MM.1S (cell line): ENCODE results near the gene TIMP2.

ENCODE experiments used
- DNase-seq: peaks from one replicate; pipeline ENCODE4 v3.0.0-alpha.2; 2015
- H2AFZ ChIP-seq: fragments of 300-600 bp; sonication (generic); 2 replicates; pipeline ENCODE4 v1.6.0; 2016; ENCODE audit warnings: antibody characterized with exemption, low read length
- H3F3A ChIP-seq: fragments of 300-600 bp; sonication (generic); 2 replicates; pipeline ENCODE4 v1.6.1; 2016; ENCODE audit warnings: mild to moderate bottlenecking, antibody characterized with exemption, low read length, moderate library complexity, mixed read lengths; ENCODE audit not compliant: insufficient read depth
- H3K27ac ChIP-seq: fragments of 300-600 bp; sonication (generic); 2 replicates; pipeline ENCODE4 v1.5.1; 2016; ENCODE audit warnings: mild to moderate bottlenecking, low read length
- H3K27me3 ChIP-seq: fragments of 300-600 bp; sonication (generic); replicated peaks from 2 replicates; pipeline ENCODE4 v1.6.0; 2016; ENCODE audit warnings: low read length; ENCODE audit not compliant: insufficient read depth
- H3K36me3 ChIP-seq: fragments of 300-600 bp; sonication (generic); replicated peaks from 2 replicates; pipeline ENCODE4 v1.6.1; 2016; ENCODE audit warnings: mild to moderate bottlenecking, low read length, mixed read lengths; ENCODE audit not compliant: insufficient read depth
- H3K4me1 ChIP-seq: fragments of 300-600 bp; sonication (generic); 2 replicates; pipeline ENCODE4 v1.6.1; 2016; ENCODE audit warnings: low read length, mixed read lengths
- H3K4me2 ChIP-seq: fragments of 300-600 bp; sonication (generic); 2 replicates; pipeline ENCODE4 v1.6.0; 2016; ENCODE audit warnings: low read depth, low read length
- H3K4me3 ChIP-seq: fragments of 300-600 bp; sonication (generic); 2 replicates; pipeline ENCODE4 v1.5.1; 2016; ENCODE audit warnings: low read length, mixed read lengths
- H3K79me2 ChIP-seq: fragments of 300-600 bp; sonication (generic); 2 replicates; pipeline ENCODE4 v1.6.1; 2016; ENCODE audit warnings: mixed run types, low read length, mixed read lengths
- H3K9ac ChIP-seq: fragments of 300-600 bp; sonication (generic); 2 replicates; pipeline ENCODE4 v1.6.1; 2016; ENCODE audit warnings: low read length, mixed read lengths
- H3K9me2 ChIP-seq: fragments of 300-600 bp; sonication (generic); replicated peaks from 2 replicates; pipeline ENCODE4 v1.6.1; 2016; ENCODE audit warnings: mild to moderate bottlenecking, low read length, mixed read lengths; ENCODE audit not compliant: insufficient read depth
- H3K9me3 ChIP-seq: fragments of 300-600 bp; sonication (generic); replicated peaks from 2 replicates; pipeline ENCODE4 v1.6.1; 2016; ENCODE audit warnings: mild to moderate bottlenecking, low read length, mixed read lengths; ENCODE audit not compliant: insufficient read depth
- H4K20me1 ChIP-seq: fragments of 300-600 bp; sonication (generic); 2 replicates; pipeline ENCODE4 v1.6.1; 2016; ENCODE audit warnings: mild to moderate bottlenecking, low read length, moderate library complexity, mixed read lengths; ENCODE audit not compliant: insufficient read depth
- EZH2 ChIP-seq: fragments of 300-600 bp; sonication (generic); optimal IDR thresholded peaks from 2 replicates; pipeline ENCODE3; 2017; ENCODE audit warnings: low read depth, mild to moderate bottlenecking, antibody characterized with exemption, low read length, mixed read lengths
- EZH2phosphoT487 ChIP-seq: fragments of 300-600 bp; sonication (generic); IDR thresholded peaks from 2 replicates; pipeline ENCODE4 v1.6.1; 2018; ENCODE audit warnings: antibody characterized with exemption, low read length
- TF ChIP-seq, protein P1 (sequence below): fragments of 300-600 bp; sonication (generic); IDR thresholded peaks from 2 replicates; pipeline ENCODE4 v1.5.1; 2016; ENCODE audit warnings: antibody characterized with exemption, low read length, mixed read lengths

The TIMP2 gene

DNA sequence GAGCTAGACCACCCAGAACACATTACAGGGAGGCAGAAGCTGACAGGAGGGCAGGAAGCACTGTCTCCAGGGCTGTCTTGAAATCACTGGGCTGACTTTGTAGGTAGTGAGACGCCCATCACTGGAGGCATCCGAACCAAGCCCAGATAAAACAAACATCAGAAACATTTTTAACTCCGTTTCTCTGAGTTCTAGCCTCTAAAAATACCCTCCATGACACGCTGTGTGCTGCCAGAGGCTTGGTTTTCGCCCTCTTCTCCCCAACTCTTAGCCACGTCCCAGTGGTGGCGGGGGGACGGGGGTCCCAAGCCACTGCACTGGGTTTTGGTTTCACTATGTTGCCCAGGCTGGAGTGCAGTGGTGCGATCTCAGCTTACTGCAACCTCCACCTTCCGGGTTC, 23.4 kb downstream of the TIMP2 start:
- H3K27me3 ChIP-seq = no peaks in the 10 kb centered on the region
- peaks cover 10% of the 10 kb centered on the region; the same call in 1 of the 2 replicates for H4K20me1 ChIP-seq
- peaks cover 100% of the 10 kb centered on the region for H3K79me2 ChIP-seq
- H3K27ac ChIP-seq = no peak overlapping the region
- no peaks in the 10 kb centered on the region for H3F3A ChIP-seq
- no peak overlapping the region for H3K9ac ChIP-seq
- no peak overlapping the region for H2AFZ ChIP-seq
- TF ChIP-seq, protein P1, sequence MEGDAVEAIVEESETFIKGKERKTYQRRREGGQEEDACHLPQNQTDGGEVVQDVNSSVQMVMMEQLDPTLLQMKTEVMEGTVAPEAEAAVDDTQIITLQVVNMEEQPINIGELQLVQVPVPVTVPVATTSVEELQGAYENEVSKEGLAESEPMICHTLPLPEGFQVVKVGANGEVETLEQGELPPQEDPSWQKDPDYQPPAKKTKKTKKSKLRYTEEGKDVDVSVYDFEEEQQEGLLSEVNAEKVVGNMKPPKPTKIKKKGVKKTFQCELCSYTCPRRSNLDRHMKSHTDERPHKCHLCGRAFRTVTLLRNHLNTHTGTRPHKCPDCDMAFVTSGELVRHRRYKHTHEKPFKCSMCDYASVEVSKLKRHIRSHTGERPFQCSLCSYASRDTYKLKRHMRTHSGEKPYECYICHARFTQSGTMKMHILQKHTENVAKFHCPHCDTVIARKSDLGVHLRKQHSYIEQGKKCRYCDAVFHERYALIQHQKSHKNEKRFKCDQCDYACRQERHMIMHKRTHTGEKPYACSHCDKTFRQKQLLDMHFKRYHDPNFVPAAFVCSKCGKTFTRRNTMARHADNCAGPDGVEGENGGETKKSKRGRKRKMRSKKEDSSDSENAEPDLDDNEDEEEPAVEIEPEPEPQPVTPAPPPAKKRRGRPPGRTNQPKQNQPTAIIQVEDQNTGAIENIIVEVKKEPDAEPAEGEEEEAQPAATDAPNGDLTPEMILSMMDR = no peak
- TF ChIP-seq EZH2phosphoT487 (no peak), EZH2 (no peak)
- no peaks in the 10 kb centered on the region for H3K9me3 ChIP-seq
- H3K4me2 ChIP-seq = no peak overlapping the region
- H3K9me2 ChIP-seq = no peaks in the 10 kb centered on the region
- no peak for DNase-seq
- peaks cover 4% of the 10 kb centered on the region; the same call in 1 of the 2 replicates for H3K36me3 ChIP-seq
- H3K4me1 ChIP-seq = no peaks in the 10 kb centered on the region
- H3K4me3 ChIP-seq = no peak overlapping the region

DNA sequence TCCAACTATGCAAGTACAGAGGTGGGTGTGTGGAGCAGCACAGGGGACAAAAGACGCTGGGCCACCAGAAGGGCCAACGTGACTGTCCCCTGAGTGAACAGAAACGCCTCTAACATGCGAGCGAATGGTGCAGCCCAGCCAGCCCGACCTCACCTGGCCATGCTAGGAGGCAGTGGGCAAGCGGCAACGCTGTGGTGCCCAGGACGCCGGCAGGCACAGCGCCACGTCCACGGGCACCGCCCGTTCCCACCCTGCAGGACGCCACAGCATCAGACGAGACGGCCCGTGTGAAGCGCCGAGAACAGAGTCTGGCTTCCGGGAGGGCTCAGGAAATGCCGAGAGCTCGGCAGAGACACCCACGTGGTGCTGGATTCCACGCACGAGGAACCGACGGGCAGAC, 24.4 kb downstream of the TIMP2 start:
- H3K4me3 ChIP-seq = no peak overlapping the region
- peaks cover 4% of the 10 kb centered on the region; the same call in 1 of the 2 replicates for H3K36me3 ChIP-seq
- H3K9me2 ChIP-seq = no peaks in the 10 kb centered on the region
- DNase-seq = no peak
- H3F3A ChIP-seq = no peaks in the 10 kb centered on the region
- H3K9me3 ChIP-seq = no peaks in the 10 kb centered on the region
- H3K27me3 ChIP-seq = no peaks in the 10 kb centered on the region
- peaks cover 100% of the 10 kb centered on the region for H3K79me2 ChIP-seq
- no peak overlapping the region for H3K4me2 ChIP-seq
- H2AFZ ChIP-seq = no peak overlapping the region
- no peaks in the 10 kb centered on the region for H3K4me1 ChIP-seq
- H3K9ac ChIP-seq = no peak overlapping the region
- TF ChIP-seq EZH2phosphoT487 (no peak), EZH2 (no peak)
- TF ChIP-seq, protein P1 = no peak
- no peak overlapping the region for H3K27ac ChIP-seq
- peaks cover 10% of the 10 kb centered on the region; the same call in 1 of the 2 replicates for H4K20me1 ChIP-seq

DNA sequence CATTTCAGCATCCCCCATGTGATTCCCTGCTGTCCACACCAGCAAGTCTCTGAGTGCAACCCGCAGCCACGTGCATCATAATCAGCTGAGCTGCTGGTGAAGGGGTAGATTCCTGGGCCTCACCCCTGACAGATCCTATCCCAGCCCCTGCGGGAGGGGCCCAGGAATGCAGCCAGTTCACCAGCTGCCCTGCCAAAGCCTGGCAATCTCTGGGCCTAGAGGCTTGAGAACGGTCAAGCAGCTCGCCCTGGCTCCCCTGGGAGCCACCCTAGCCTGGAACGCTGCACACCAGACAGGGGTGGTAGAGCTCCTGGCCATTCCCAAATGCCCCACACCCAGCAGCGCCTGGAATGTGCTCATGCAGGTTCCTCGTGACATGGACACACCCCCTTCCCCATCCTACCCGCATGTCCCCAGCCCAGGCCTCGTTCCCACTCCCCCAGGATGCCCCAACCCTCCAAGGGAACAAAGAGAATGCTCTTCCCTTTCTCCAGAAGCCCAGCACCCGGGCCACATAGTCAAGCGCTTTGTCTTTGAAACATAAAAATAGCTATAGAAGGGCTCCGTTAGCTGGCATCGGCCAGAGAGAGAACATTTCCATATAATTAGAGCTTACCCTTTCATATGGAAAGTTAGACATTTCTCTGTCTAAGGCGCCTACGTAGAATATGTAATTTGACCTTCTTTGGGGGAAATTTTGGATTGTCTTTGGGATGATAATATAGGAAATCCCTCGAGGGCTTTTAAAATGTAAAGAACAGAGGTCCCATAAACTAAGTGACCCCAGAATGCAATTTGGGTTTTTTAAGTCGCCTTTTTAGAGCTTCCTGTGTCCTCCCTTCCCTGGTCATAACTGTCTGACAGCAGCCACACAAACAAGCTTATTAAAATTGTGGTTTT, 25.6 kb downstream of the TIMP2 start:
- DNase-seq = no peak
- H3K79me2 ChIP-seq = peaks cover 100% of the 10 kb centered on the region
- H4K20me1 ChIP-seq = peaks cover 2% of the 10 kb centered on the region; the same call in 1 of the 2 replicates
- no peak overlapping the region for H3K4me3 ChIP-seq
- H3K27ac ChIP-seq = no peak overlapping the region
- H3K4me1 ChIP-seq = 0 out of 2 replicates have a peak, but pooled peaks cover 3% of the 10 kb centered on the region
- no peak overlapping the region for H3K4me2 ChIP-seq
- H3K9ac ChIP-seq = no peak overlapping the region
- TF ChIP-seq EZH2phosphoT487 = no peak
- TF ChIP-seq EZH2 = no peak
- TF ChIP-seq, protein P1 = no peak
- H3K27me3 ChIP-seq = no peaks in the 10 kb centered on the region
- H3K36me3 ChIP-seq = peaks cover 4% of the 10 kb centered on the region; the same call in 1 of the 2 replicates
- H2AFZ ChIP-seq = no peak overlapping the region
- H3K9me3 ChIP-seq = no peaks in the 10 kb centered on the region
- no peaks in the 10 kb centered on the region for H3K9me2 ChIP-seq
- H3F3A ChIP-seq = no peaks in the 10 kb centered on the region
